HG03064 (cell line): ENCODE data around the gene SPINT2.
A peak's percentile ranks its signal among the peaks of the same experiment; 100 is the strongest.
"Not testable (repeated sequence)": the region's sequence is repeated elsewhere in the genome, so short reads cannot be mapped to it uniquely, and the experiment has no call there.

ENCODE experiments used
- ATAC-seq: cut with Tn5 transposase; IDR thresholded peaks from one replicate; pipeline ENCODE4 v1.9.1; 2021; ENCODE audit warnings: low read depth; ENCODE audit not compliant: unreplicated experiment

Gene SPINT2

GRCh38 chr19:38317104-38317612 lies 52.8 kb downstream of the SPINT2 start:
- ATAC-seq = no peak

- ATAC-seq = no peak
Measured at GRCh38 chr19:38318660-38319059, 54.3 kb downstream of the SPINT2 start.

DNA sequence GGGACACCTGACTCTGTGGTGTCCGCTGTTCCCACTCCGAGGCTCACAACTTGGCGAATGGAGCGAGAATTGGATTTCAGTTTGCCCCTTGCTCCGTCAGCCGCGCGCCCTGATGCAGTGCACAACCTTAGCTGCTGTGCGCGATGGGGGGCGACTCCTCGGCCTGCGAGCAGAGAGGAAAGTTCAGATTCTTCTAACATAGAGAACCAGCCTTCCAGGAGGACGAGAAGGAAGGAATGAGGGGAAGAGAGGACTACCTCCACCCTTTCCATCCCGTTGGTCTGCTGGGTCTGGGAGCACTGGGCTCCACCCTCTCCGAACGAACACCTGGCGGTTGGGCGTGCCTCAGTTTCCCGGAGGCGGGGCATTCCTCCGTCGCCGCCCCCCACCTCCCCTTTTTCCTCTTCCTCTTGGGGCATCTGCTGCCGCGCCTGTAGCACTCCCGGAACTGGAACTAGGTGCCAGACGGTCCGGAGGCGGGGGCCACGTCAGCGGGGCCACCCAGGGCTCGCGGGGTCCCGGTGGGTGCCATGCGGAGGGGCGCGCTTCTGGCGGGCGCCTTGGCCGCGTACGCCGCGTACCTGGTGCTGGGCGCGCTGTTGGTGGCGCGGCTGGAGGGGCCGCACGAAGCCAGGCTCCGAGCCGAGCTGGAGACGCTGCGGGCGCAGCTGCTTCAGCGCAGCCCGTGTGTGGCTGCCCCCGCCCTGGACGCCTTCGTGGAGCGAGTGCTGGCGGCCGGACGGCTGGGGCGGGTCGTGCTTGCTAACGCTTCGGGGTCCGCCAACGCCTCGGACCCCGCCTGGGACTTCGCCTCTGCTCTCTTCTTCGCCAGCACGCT lies 55.3 kb downstream of the SPINT2 start, which contains the start of gene KCNK6:
KCNK6 (plus strand) TSS at position 425 of the 838 bp plus-strand sequence; CDS start at position 531, 106 bp downstream.
- no peak for ATAC-seq

GRCh38 chr19:38320969-38321339 lies 56.6 kb downstream of the SPINT2 start:
- no peak for ATAC-seq

DNA sequence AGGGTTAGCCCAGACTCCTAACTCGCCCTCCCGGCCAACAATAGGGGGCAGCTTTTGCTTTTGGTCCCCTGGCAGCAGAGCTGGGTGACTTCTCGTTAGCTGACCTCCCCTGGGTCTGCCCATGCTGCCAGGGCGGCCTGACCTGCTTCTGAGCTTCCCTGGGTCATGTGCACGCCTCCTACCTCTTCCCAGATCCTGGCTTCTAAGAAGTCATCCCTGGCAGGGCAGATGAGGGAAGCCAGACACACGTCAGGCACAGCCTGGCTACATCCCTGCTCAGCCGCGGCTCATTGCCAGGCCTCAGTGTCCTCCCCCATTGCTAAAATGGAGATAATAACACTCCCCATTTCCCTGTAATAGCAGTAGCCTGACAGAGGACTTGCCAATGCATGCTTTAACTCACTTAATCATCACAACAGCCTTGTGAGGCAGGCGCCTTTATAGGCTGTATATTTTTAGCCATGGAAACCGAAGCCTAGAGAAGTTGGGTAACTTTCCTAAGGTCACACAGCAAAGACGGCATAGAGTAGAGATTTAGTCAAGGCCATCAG lies 57.3 kb downstream of the SPINT2 start:
- ATAC-seq = no peak

GRCh38 chr19:38323291-38323690 lies 58.9 kb downstream of the SPINT2 start:
- ATAC-seq = no peak

GRCh38 chr19:38324431-38324830 lies 60.1 kb downstream of the SPINT2 start:
- ATAC-seq = no peak

- ATAC-seq = no peak
Measured at GRCh38 chr19:38326591-38326990, 62.2 kb downstream of the SPINT2 start.

DNA sequence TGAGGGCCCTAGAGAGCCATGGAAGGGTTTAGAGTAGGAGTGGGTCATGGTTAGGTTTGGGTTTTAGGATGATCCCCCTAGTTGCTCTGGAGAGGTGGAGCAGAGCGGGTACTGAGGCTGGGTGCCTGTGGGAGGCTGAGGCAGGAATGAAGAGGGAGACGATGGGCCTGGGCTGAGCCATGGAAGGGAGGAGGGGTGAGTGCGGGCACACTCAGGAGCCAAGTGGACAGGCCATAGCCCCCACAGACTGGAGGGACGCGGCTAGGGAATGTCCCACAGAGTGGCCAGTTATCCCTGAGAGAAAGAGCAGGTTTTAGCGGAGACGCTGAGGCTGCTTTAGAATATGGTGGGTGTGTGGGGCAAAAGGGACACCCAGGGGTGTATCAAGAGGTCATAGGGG lies 65.3 kb downstream of the SPINT2 start:
- no peak for ATAC-seq

- no peak for ATAC-seq
Measured at GRCh38 chr19:38331728-38332127, 67.4 kb downstream of the SPINT2 start.

DNA sequence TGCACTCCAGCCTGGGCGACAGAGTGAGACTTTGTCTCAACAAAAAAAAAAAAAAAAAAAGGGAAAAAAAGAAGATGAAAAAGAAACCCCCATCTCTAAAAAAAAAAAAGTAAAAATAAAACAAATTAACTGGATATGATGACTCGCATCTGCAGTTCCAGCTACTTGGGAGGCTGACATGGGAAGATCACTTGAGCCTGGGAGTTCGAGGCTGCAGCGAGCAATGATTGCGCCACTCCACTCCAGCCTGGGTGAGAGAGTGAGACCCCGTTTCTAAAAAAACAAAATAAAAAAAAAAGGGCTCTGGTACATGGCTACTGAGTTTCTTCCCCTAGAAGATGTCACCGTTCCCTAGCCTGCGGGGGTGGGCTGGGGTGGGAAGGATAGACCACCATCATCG lies 68.9 kb downstream of the SPINT2 start:
- no peak for ATAC-seq

DNA sequence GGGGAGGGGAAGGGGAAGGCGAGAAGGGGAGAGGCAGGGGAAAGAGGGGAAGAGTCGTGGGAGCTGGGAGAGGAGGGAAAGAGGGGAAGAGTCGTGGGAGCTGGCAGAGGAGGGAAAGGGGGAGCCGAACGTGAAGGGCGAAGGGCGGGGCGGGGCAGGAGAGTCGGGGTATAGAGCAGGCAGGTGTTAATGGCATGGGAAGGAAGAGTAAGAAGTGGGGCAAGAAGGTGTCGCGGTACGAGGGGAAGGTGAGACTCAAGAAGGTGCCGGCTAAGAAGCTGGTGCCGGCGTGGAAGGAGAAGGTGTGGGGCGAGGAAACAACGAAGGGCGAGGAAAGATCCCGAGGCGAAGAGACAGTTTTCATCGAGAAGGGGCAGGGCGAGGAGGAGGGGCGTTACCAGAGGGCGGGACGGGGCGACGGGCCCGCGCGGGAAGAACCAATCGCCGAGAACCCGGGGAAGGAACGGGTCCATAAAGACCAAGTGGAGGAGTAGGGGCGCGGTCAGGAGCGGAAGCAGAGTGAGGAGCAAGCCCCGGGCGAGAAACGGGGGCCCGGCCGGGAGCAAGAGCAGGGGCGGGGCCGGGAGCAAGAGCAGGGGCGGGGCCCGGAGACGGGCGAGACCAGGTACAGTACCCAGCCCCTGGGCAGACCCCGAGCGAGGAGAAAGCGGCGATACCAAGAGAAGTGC lies 71.7 kb downstream of the SPINT2 start:
- ATAC-seq = peak; percentile 43

- ATAC-seq = peak; percentile 53
Measured at GRCh38 chr19:38336638-38337359, 72.4 kb downstream of the SPINT2 start.

DNA sequence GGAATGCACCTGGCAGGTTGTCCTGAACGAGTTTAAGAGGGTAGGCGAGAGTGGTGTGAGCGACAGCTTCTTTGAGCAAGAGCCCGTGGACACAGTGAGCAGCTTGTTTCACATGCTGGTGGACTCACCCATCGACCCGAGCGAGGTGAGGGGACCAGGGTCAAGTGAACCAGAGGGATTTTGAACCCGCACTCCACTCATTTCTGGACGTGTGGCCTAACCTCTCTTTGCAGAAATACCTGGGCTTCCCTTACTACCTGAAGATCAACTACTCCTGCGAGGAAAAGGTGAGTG lies 72.9 kb downstream of the SPINT2 start:
- ATAC-seq = no peak

DNA sequence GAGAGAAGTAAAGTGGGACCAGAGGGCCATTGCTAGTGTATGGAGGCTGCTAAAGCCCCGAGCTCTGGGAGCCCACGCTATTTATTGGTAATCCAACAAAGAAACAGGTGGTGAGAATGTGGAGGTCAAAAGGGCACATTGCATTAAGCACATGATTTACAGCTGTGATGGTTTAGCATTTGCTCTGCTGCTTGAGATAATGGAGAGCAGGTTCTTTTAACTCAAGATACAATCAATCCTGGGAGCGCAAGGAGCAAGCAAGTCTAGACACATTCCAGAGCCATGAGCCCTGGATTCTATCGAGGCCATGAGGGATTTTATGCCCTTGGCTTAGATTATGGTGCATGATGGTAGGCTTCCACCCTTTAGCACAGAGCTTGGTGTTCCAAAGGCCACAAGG lies 74.6 kb downstream of the SPINT2 start:
- not testable (repeated sequence) for ATAC-seq

DNA sequence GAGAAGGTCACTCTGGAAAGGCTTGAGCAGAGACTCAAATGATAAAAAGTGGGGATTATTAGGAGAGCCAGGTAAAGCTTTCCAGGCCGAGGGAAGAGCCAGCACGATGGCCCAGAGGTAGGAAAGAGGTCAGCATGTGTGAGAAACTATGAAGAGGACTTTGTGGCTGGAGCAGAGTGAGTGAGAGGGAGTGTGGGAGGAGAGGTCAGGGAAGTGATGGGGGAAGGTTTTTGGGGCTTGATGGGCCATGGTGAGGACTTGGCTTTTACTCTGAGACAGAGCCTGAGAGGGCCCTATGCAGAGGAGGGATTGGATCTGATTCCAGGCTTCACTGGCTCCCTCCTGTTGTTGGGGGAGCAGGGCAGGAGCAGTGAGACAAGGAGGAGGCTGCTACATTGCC lies 76.6 kb downstream of the SPINT2 start:
- no peak for ATAC-seq
